NK-92 (cell line): Measurements from ENCODE around the gene FAM120A.

Source experiments
- DNase-seq: peaks from one replicate; lab custom pipeline; 2025; ENCODE audit not compliant: unreplicated experiment; lab: John Stamatoyannopoulos, UW

FAM120A gene

GRCh38 chr9:93613791-93614190 is 162.3 kb downstream of the FAM120A start:
- no peak for DNase-seq

DNA sequence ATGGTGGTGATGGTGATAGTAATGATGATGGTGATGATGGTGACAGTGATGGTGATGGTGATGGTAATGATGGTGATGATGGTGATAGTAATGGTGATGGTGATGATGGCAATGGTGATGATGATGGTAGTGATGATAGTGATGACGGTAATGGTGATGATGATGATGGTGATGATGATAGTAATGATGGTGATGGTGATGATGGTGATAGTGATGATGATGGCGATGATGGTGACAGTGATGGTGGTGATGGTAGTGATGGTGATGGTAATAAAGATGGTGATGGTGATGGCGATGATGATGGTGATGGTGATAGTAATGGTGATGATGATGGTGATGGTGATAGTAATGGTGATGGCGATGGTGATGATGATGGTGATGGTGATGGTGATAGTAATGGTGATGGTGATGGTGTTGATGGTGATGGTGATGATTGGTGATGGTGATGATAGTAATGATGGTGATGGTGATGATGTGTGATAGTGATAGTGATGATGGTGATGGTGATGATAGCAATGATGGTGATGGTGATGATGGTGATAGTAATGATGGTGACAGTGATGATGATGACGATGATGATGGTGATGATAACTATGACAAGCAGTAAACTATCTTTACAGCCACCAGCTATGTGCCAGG is 163.5 kb downstream of the FAM120A start:
- no peak for DNase-seq
